ENCODE results near the gene CCT8L2. TPM values are rescaled to one million over a fixed set of nuclear protein-coding genes. Genes with fewer than 3 reads are reported as not detected.
"Not testable (repeated sequence)": the region's sequence is repeated elsewhere in the genome, so short reads cannot be mapped to it uniquely, and the experiment has no call there.

CCT8L2 gene
- total RNA-seq, 1 donor from 2014 or later, result not detected

DNA sequence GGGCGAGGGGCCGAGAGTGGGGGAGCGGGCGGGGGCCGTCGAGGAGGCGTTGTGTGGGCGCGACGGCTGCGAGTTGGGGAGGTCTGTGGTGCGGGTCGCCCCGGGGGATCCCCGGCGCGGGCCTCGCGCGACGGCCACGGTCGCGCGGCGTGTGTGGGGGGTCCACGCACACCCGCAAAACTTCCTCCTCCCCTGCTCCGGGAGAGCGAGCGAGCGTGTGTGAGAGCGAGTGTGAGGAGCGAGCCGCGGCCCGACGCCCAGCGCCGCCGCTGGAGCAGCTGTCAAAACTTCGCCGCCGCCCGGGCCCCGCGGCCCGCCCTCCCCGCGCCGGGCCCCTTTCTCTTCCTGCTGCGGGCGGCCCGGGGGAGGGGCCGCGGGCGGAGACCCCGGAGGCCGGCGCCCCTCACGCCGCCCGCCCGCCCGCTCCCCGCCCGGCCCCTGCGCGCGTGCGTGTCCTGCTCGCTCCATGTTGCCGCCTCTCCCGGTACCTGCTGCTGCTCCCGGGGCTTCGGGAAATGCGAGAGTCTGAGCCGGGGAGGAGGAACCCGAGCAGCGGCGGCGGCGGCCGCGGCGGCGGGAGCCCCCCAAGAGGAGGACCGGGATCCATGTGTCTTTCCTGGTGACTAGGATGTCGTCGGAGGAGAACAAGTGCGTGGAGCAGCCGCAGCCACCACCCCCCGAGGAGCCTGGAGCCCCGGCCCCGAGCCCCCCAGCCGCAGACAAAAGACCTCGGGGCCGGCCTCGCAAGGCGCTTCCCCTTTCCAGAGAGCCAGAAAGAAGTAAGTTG is 9.0 kb upstream of the CCT8L2 start:
- Mint-ChIP-seq H3K4me1 (ENCODE audit: low read depth) (no peaks in the 10 kb centered on the region), H3K9me3 (ENCODE audit: low read depth) (peaks cover 22% of the 10 kb centered on the region)
- DNase-seq (ENCODE audit: low spot score), result no peak

DNA sequence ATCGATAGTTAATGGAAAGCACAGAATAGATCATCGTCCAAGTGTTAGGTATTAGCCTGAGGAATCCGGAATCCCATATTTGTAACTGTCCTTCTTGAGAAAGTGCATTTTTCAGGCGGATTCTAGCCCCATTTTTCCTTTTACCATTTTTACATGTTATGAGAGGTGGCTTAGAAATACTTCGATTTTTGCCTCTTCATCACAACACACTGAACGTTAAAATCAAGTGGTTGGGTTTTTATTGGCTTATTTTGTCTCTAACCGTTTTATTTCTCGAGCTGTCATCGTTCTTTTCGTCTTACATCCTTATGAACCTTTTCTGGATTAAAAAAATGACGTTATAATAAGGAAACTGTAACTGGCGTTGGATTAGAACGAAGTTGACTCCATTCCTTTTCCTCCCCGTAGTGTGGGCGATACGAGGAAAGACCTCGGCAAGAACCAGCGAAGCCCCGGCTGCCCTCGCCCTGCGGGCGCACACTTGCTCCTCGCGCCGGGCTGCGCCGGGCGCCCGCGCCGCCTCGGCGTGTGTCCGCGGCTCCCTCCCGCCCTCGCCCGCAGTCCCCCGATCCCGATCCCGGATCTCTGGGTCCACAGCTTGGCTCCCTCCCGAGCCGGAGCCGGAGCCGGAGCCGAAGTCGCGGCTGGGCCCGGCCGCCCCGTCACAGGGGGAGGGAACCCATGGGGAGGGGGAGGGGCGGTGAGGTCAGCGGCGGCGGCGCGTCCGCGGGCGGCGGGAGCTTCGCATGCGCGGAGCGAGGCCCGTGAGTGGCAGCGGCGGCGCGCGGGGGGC is 8.2 kb upstream of the CCT8L2 start:
- H3K36me3 Mint-ChIP-seq (ENCODE audit: low read depth); DNase-seq (ENCODE audit: low spot score); H3K4me3 Mint-ChIP-seq (ENCODE audit: unreplicated experiment); H3K27me3 Mint-ChIP-seq (ENCODE audit: low read depth); H3K27ac Mint-ChIP-seq (ENCODE audit: unreplicated experiment); H3K4me1 Mint-ChIP-seq (ENCODE audit: low read depth): not testable (repeated sequence)
- peaks cover 26% of the 10 kb centered on the region for H3K9me3 Mint-ChIP-seq (ENCODE audit: low read depth)

More for the DNA sequence above, 9.0 kb upstream of the CCT8L2 start:
- Mint-ChIP-seq H3K27ac (ENCODE audit: unreplicated experiment) (no peak overlapping the region), H3K27me3 (ENCODE audit: low read depth) (no peaks in the 10 kb centered on the region), H3K4me3 (ENCODE audit: unreplicated experiment) (no peak overlapping the region), H3K36me3 (ENCODE audit: low read depth) (no peaks in the 10 kb centered on the region)
- TF ChIP-seq, protein P1, sequence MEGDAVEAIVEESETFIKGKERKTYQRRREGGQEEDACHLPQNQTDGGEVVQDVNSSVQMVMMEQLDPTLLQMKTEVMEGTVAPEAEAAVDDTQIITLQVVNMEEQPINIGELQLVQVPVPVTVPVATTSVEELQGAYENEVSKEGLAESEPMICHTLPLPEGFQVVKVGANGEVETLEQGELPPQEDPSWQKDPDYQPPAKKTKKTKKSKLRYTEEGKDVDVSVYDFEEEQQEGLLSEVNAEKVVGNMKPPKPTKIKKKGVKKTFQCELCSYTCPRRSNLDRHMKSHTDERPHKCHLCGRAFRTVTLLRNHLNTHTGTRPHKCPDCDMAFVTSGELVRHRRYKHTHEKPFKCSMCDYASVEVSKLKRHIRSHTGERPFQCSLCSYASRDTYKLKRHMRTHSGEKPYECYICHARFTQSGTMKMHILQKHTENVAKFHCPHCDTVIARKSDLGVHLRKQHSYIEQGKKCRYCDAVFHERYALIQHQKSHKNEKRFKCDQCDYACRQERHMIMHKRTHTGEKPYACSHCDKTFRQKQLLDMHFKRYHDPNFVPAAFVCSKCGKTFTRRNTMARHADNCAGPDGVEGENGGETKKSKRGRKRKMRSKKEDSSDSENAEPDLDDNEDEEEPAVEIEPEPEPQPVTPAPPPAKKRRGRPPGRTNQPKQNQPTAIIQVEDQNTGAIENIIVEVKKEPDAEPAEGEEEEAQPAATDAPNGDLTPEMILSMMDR (IDR thresholded peaks at IDR 0.05), result no peak

DNA sequence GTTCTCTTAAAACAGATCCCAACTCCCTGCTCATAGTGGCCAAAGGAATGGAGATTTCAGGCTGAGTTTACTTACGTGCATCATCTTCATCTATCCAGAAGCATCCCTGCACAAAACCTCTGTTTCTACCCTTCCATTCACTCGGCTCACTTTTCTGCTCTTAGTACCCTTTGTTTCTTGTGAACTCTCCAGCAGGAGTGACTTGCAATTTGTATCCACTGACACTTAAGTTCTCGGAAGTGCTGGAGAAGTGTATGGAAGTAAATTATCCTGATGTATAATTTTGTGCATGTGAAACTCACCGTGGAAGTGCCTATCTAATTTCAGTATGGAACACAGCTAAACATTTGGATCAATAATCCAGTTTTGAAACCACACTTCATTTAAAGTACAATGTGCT is 7.0 kb upstream of the CCT8L2 start:
- H3K4me3 Mint-ChIP-seq (ENCODE audit: unreplicated experiment); H3K27ac Mint-ChIP-seq (ENCODE audit: unreplicated experiment); DNase-seq (ENCODE audit: low spot score); H3K4me1 Mint-ChIP-seq (ENCODE audit: low read depth); H3K36me3 Mint-ChIP-seq (ENCODE audit: low read depth); H3K27me3 Mint-ChIP-seq (ENCODE audit: low read depth): not testable (repeated sequence)
- H3K9me3 Mint-ChIP-seq (ENCODE audit: low read depth), result peaks cover 34% of the 10 kb centered on the region

DNA sequence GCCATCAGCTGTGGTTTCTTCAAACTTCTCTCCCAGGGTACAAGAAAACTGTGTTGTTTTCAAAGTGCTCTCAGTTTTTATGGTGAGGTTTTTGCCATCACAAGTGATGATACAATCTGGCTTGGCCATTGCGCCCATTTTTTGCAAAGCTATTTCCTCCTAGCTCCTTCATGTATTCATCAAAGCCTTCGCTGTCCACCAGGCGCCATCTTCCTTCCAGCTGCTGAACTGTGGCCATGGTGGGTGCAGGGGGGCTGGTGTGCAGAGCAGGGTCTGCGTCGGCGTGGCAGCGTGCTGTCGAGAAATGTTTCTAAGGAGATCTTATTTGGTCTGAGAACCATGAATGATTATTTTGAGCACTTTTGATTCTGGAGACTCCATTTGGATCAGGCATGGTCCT is 2.6 kb upstream of the CCT8L2 start:
- not testable (repeated sequence) for H3K4me1 Mint-ChIP-seq (ENCODE audit: low read depth); H3K27ac Mint-ChIP-seq (ENCODE audit: unreplicated experiment); H3K27me3 Mint-ChIP-seq (ENCODE audit: low read depth); DNase-seq (ENCODE audit: low spot score); H3K36me3 Mint-ChIP-seq (ENCODE audit: low read depth); H3K4me3 Mint-ChIP-seq (ENCODE audit: unreplicated experiment)
- peaks cover 31% of the 10 kb centered on the region for H3K9me3 Mint-ChIP-seq (ENCODE audit: low read depth)

DNA sequence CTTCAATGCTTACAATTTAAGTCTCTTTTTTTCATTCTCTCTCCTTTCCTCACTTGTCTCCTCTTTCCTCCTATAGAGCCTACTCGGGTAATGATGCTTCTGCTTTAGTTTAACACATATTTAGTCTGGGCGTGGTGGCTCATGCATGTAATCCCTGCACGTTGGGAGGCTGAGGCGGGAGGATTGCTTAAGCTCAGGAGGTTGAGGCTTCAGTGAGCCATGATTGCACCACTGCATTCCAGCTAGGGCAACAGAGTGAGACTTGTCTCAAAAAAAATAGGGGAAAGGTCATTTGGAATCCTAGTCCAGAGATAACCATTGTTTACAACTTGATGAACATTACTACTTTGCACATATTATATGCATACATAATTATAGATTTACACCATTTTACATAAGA is 1.4 kb upstream of the CCT8L2 start:
- no peaks in the 10 kb centered on the region for H3K27me3 Mint-ChIP-seq (ENCODE audit: low read depth)
- H3K4me3 Mint-ChIP-seq (ENCODE audit: unreplicated experiment), result no peak overlapping the region
- H3K36me3 Mint-ChIP-seq (ENCODE audit: low read depth), result no peaks in the 10 kb centered on the region
- peaks cover 32% of the 10 kb centered on the region for H3K9me3 Mint-ChIP-seq (ENCODE audit: low read depth)
- TF ChIP-seq, protein P1 (IDR thresholded peaks at IDR 0.05), result no peak
- H3K27ac Mint-ChIP-seq (ENCODE audit: unreplicated experiment), result no peak overlapping the region
- no peak for DNase-seq (ENCODE audit: low spot score)
- H3K4me1 Mint-ChIP-seq (ENCODE audit: low read depth), result no peaks in the 10 kb centered on the region

DNA sequence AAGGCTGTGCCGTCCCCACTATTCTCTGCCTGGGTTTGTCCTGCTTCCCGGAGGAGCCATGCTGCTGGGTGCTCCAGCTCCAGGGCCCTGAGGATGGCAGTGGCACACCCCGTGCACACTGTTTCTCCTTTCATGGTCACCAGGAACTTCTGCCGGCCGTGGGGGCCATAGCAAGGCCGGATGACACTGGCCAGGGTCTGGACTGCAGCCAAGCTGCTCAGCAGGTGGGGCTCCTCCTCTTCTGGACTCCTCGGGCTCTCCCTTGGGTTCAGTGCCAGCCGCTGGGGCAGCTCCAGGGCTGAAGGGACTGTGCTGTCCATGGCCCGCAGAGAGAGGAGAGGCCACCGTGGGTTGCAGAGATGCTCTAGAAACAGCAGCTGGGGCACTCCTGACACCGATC is 379 bp downstream of the CCT8L2 start:
- H3K4me3 Mint-ChIP-seq (ENCODE audit: unreplicated experiment); H3K4me1 Mint-ChIP-seq (ENCODE audit: low read depth); DNase-seq (ENCODE audit: low spot score); H3K27ac Mint-ChIP-seq (ENCODE audit: unreplicated experiment); H3K36me3 Mint-ChIP-seq (ENCODE audit: low read depth); H3K27me3 Mint-ChIP-seq (ENCODE audit: low read depth): not testable (repeated sequence)
- peaks cover 32% of the 10 kb centered on the region for H3K9me3 Mint-ChIP-seq (ENCODE audit: low read depth)

DNA sequence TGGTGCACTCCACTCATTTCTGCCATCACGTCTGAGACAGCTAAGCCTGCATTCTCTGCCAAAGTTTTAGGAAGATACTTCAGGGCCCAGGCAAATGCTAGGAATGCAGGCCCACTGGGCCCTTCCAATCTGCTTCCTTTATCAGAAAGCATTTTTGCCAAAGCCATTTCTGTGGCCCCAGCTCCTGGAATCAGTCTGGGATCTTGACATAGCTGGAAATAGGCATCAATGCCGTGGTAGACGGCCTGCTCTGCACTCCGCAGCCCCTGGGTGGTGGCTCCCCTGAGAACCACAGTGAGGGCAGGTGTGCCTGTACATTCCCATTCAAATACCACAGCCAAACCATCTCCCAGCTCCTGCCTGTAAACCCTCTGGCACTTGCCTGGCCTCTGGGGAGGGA is 1.5 kb downstream of the CCT8L2 start:
- not testable (repeated sequence) for H3K4me1 Mint-ChIP-seq (ENCODE audit: low read depth); DNase-seq (ENCODE audit: low spot score); H3K36me3 Mint-ChIP-seq (ENCODE audit: low read depth); H3K27me3 Mint-ChIP-seq (ENCODE audit: low read depth); H3K4me3 Mint-ChIP-seq (ENCODE audit: unreplicated experiment); H3K27ac Mint-ChIP-seq (ENCODE audit: unreplicated experiment)
- peaks cover 27% of the 10 kb centered on the region for H3K9me3 Mint-ChIP-seq (ENCODE audit: low read depth)

Measured in chondrocyte (in vitro differentiated cells).